NB4 (cell line): ENCODE measurements around the gene IMPACT.

Experiments used
- DNase-seq: peaks from one replicate; pipeline ENCODE4 v3.0.0; 2010; ENCODE audit warnings: low read depth
- H3K4me3 ChIP-seq: one replicate; pipeline ENCODE4 v1.5.1; 2011; ENCODE audit warnings: mild to moderate bottlenecking, low read depth, low read length, moderate library complexity
- MAX ChIP-seq: IDR thresholded peaks from 2 replicates; pipeline ENCODE4 v1.6.1; 2011; ENCODE audit warnings: low read depth, low read length
- MYC ChIP-seq: IDR thresholded peaks from 2 replicates; pipeline ENCODE4 v1.6.1; 2011; ENCODE audit warnings: low read depth, low read length
- POLR2A ChIP-seq: IDR thresholded peaks from 2 replicates; pipeline ENCODE4 v1.6.1; 2011; ENCODE audit warnings: mild to moderate bottlenecking; ENCODE audit not compliant: insufficient read length; ENCODE audit errors: extremely low read depth
- TF ChIP-seq, protein P1 (sequence below): IDR thresholded peaks from one replicate; pipeline ENCODE4 v1.5.1; 2012; ENCODE audit warnings: low read depth, low read length

IMPACT gene

GRCh38 chr18:24472591-24472990 lies 46.1 kb downstream of the IMPACT start:
- no peak overlapping the region for H3K4me3 ChIP-seq
- TF ChIP-seq POLR2A (no peak), MAX (no peak), MYC (no peak)
- TF ChIP-seq, protein P1, sequence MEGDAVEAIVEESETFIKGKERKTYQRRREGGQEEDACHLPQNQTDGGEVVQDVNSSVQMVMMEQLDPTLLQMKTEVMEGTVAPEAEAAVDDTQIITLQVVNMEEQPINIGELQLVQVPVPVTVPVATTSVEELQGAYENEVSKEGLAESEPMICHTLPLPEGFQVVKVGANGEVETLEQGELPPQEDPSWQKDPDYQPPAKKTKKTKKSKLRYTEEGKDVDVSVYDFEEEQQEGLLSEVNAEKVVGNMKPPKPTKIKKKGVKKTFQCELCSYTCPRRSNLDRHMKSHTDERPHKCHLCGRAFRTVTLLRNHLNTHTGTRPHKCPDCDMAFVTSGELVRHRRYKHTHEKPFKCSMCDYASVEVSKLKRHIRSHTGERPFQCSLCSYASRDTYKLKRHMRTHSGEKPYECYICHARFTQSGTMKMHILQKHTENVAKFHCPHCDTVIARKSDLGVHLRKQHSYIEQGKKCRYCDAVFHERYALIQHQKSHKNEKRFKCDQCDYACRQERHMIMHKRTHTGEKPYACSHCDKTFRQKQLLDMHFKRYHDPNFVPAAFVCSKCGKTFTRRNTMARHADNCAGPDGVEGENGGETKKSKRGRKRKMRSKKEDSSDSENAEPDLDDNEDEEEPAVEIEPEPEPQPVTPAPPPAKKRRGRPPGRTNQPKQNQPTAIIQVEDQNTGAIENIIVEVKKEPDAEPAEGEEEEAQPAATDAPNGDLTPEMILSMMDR: no peak
- no peak for DNase-seq

GRCh38 chr18:24474406-24474805 lies 47.9 kb downstream of the IMPACT start:
- no peak for DNase-seq
- TF ChIP-seq MAX (no peak), MYC (no peak), POLR2A (no peak)
- TF ChIP-seq, protein P1: no peak
- H3K4me3 ChIP-seq: no peak overlapping the region

GRCh38 chr18:24475926-24476589 lies 49.6 kb downstream of the IMPACT start:
- TF ChIP-seq POLR2A (no peak), MYC (no peak), MAX (no peak)
- TF ChIP-seq, protein P1: no peak
- no peak for DNase-seq
- no peak overlapping the region for H3K4me3 ChIP-seq

- H3K4me3 ChIP-seq: no peak overlapping the region
- TF ChIP-seq, protein P1: no peak
- TF ChIP-seq MYC: no peak
- no peak for TF ChIP-seq MAX
- TF ChIP-seq POLR2A: no peak
- no peak for DNase-seq
Observed at GRCh38 chr18:24479371-24479770, 52.9 kb downstream of the IMPACT start.

DNA sequence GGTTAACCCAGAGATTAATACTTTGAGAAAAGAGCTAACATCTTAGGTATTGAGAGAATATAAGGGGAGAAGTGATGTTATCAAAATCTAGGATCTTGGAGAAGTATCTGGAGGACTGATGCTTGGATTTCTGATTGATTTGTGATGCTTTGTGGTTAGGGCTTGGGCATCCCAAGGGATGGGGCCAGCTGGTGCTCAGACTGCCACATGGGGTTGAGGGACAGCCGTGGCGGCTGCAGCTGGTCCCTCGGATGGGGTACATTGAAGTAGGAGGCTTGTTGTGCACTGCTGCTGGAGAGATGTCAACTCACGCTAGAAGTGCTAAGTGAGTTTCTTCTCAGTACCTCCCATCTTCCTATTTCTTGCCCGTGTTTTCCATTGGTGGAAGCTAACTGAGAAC lies 56.4 kb downstream of the IMPACT start:
- TF ChIP-seq MAX (no peak), POLR2A (no peak), MYC (no peak)
- TF ChIP-seq, protein P1: no peak
- H3K4me3 ChIP-seq: no peak overlapping the region
- no peak for DNase-seq

- TF ChIP-seq, protein P1: no peak
- TF ChIP-seq MAX (no peak), POLR2A (no peak), MYC (no peak)
- peak; percentile 45 for DNase-seq
- no peak overlapping the region for H3K4me3 ChIP-seq
Observed at GRCh38 chr18:24485681-24486080, 59.2 kb downstream of the IMPACT start.
